ENCODE measurements around the gene MEN1. TPM values are rescaled to one million over a fixed set of nuclear protein-coding genes. Genes with fewer than 3 reads are reported as not detected.

Gene MEN1
- total and polyA plus RNA-seq, 10 donors, result 17.8 to 33.6 (median 27.2) TPM

GRCh38 chr11:64774144-64774543 lies 36.2 kb downstream of the MEN1 start:
- WGBS, 5 donors, result 58 to 82% (median 69%) methylated on average over 5 of the region's 5 CpGs
- DNase-seq, result no peak
- peak overlapping the region; percentile 19 to 100 (median 92) for H3K27ac ChIP-seq
- H3K4me3 ChIP-seq, result no peak overlapping the region
- H3K4me1 ChIP-seq, result peaks cover 63 to 84% (median 75%) of the 10 kb centered on the region in 6 donors
- intact Hi-C loops (cut with DNase I; ENCODE audit: low total_unique reads), result no loop called here
- H3K27me3 ChIP-seq (replicated peaks in 1 of 7), result no peaks in the 10 kb centered on the region
- no peaks in the 10 kb centered on the region for H3K9me3 ChIP-seq
- TF ChIP-seq POLR2AphosphoS5 (IDR thresholded peaks at IDR 0.05) (peak in 1 of 3 donors; percentile 33), POLR2A (IDR thresholded peaks at IDR 0.05) (no peak), CTCF (IDR thresholded peaks at IDR 0.05 in 8 of 11, conservative IDR thresholded peaks at IDR 0.05 in 3 of 11) (no peak)
- H3K36me3 ChIP-seq, result peaks cover 11 to 84% (median 72%) of the 10 kb centered on the region in 6 donors

- Histone ChIP-seq H3K36me3 (peaks cover 11 to 100% (median 89%) of the 10 kb centered on the region in 6 donors), H3K9me3 (no peaks in the 10 kb centered on the region), H3K27ac (peak overlapping the region; percentile 67 to 100 (median 92)), H3K27me3 (replicated peaks in 1 of 7) (no peaks in the 10 kb centered on the region), H3K4me1 (peaks cover 72 to 100% (median 92%) of the 10 kb centered on the region in 6 donors), H3K4me3 (peak overlapping the region in 4 of 8 donors; percentile 4 to 45 (median 7))
- TF ChIP-seq CTCF (IDR thresholded peaks at IDR 0.05 in 8 of 11, conservative IDR thresholded peaks at IDR 0.05 in 3 of 11), result no peak
- no peak for TF ChIP-seq POLR2A (IDR thresholded peaks at IDR 0.05)
- peak in 1 of 3 donors; percentile 28 for TF ChIP-seq POLR2AphosphoS5 (IDR thresholded peaks at IDR 0.05)
- no peak for DNase-seq
- intact Hi-C loops (cut with DNase I; ENCODE audit: low total_unique reads), result no loop called here
- WGBS, 5 donors, result 19 to 38% (median 23%) methylated on average over 3 of the region's 3 CpGs
Measured at GRCh38 chr11:64772303-64773018, 37.9 kb downstream of the MEN1 start.

GRCh38 chr11:64771861-64772260 lies 38.5 kb downstream of the MEN1 start:
- H3K9me3 ChIP-seq, result no peaks in the 10 kb centered on the region
- TF ChIP-seq POLR2A (IDR thresholded peaks at IDR 0.05), result no peak
- peak in 1 of 3 donors; percentile 46 for TF ChIP-seq POLR2AphosphoS5 (IDR thresholded peaks at IDR 0.05)
- no peak for TF ChIP-seq CTCF (IDR thresholded peaks at IDR 0.05 in 8 of 11, conservative IDR thresholded peaks at IDR 0.05 in 3 of 11)
- H3K4me1 ChIP-seq, result peaks cover 74 to 100% (median 93%) of the 10 kb centered on the region in 6 donors
- H3K27ac ChIP-seq, result peak overlapping the region; percentile 67 to 100 (median 92)
- intact Hi-C loops (cut with DNase I; ENCODE audit: low total_unique reads), result no loop called here
- peak overlapping the region in 4 of 8 donors; percentile 4 to 45 (median 7) for H3K4me3 ChIP-seq
- no peaks in the 10 kb centered on the region for H3K27me3 ChIP-seq (replicated peaks in 1 of 7)
- 42 to 61% (median 49%) methylated on average over 2 of the region's 2 CpGs for WGBS, 5 donors
- peaks cover 13 to 100% (median 95%) of the 10 kb centered on the region in 6 donors for H3K36me3 ChIP-seq
- no peak for DNase-seq

- DNase-seq, result peak; percentile 49
- WGBS, 5 donors, result 92 to 96% (median 94%) methylated on average over 12 of the region's 12 CpGs
Measured at GRCh38 chr11:64770120-64770519, 40.2 kb downstream of the MEN1 start.

More at GRCh38 chr11:64770120-64770519, 40.2 kb downstream of the MEN1 start:
- Histone ChIP-seq H3K27me3 (replicated peaks in 1 of 7) (no peaks in the 10 kb centered on the region), H3K9me3 (no peaks in the 10 kb centered on the region), H3K4me3 (no peak overlapping the region), H3K36me3 (peaks cover 11 to 100% (median 98%) of the 10 kb centered on the region in 6 donors), H3K27ac (peak overlapping the region in 3 of 8 donors; percentile 82 to 100 (median 91)), H3K4me1 (peaks cover 61 to 100% (median 90%) of the 10 kb centered on the region in 6 donors)
- TF ChIP-seq CTCF (IDR thresholded peaks at IDR 0.05 in 8 of 11, conservative IDR thresholded peaks at IDR 0.05 in 3 of 11) (no peak), POLR2AphosphoS5 (IDR thresholded peaks at IDR 0.05) (peak in 2 of 3 donors; percentile 52 to 60)
- intact Hi-C loops (cut with DNase I; ENCODE audit: low total_unique reads), result no loop called here

Measured in spleen (tissue), 11 donors.